ENCODE measurements around the gene CFAP54.

- TF ChIP-seq POLR2A (IDR thresholded peaks at IDR 0.05; ENCODE audit: low read depth, low read length), result no peak
- no peak for TF ChIP-seq POLR2AphosphoS5 (IDR thresholded peaks at IDR 0.05; ENCODE audit: low read depth, low read length)
- no peak for TF ChIP-seq TAF1 (IDR thresholded peaks at IDR 0.05; ENCODE audit: borderline replicate concordance, low read depth, low read length)
Measured at GRCh38 chr12:96751626-96752025, 262.2 kb downstream of the CFAP54 start.
